Lower lobe of right lung (tissue), 2 donors: Measurements from ENCODE around the gene HOXB1. TPM values are rescaled to one million over a fixed set of nuclear protein-coding genes. Genes with fewer than 3 reads are reported as not detected.

Source experiments
- ATAC-seq, 2 donors: fragments of 200-7000 bp; cut with Tn5 transposase; one replicate each; pipeline ENCODE4 v1.9.1; 2020 to 2022; ENCODE audit warnings: mild to moderate bottlenecking in 2 of 2, moderate library complexity in 2 of 2
- DNase-seq: peaks from one replicate; pipeline ENCODE4 v3.0.0-alpha.2; 2020
- H3K27ac ChIP-seq: fragments of 200-600 bp; one replicate; pipeline ENCODE4 v1.8.0; 2022
- H3K27me3 ChIP-seq: fragments of 200-600 bp; one replicate; pipeline ENCODE4 v1.8.0; 2022; ENCODE audit warnings: low read depth
- H3K36me3 ChIP-seq: fragments of 200-600 bp; one replicate; pipeline ENCODE4 v1.8.0; 2022; ENCODE audit warnings: mild to moderate bottlenecking
- H3K4me1 ChIP-seq: fragments of 200-600 bp; one replicate; pipeline ENCODE4 v1.8.0; 2022
- H3K4me3 ChIP-seq: fragments of 200-600 bp; one replicate; pipeline ENCODE4 v1.8.0; 2022; ENCODE audit warnings: mild to moderate bottlenecking
- H3K9me3 ChIP-seq: fragments of 200-600 bp; one replicate; pipeline ENCODE4 v1.8.0; 2022
- intact Hi-C: fragments of 100-400 bp; cut with DNase I; formaldehyde crosslinking; loops from one replicate; pipeline ENCODE4 v1.11.0; 2022
- total RNA-seq: library from RNA; stranded (reverse); fragmentation: NEBNext Ultra II Directional; extraction: Animal tissue kit (Norgen Biotek cat#: 25700); gene quantifications from one replicate; pipeline ENCODE4 v1.2.1, GENCODE V29; 2021
- TF ChIP-seq, protein P1 (sequence below): fragments of 200-600 bp; IDR thresholded peaks from one replicate; pipeline ENCODE4 v1.8.0; 2022; ENCODE audit warnings: antibody characterized with exemption, mild to moderate bottlenecking
- donor health status: DM: no; HTN: yes; CAD: no; lungs with severe emphysema.

Gene HOXB1
- total RNA-seq, 1 donor from 2014 or later = not detected

DNA sequence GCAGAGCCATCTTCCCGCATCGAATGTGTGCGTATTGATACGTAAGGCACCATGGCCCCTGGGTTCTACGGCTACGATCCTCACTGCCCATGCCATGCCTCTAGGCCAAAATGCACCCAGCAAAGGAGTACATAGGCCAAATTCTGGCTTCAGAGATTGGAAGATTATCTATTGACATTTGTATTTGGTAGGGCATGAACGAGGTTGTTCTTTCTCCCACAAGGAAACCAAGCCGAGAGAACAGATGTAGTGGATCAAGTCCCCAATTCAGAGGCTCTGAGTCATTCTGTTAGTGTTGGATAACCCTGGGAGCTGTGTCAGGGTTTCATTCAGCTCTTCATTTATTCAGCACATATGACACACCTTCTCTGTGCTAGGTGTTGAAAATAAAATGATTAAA is 36.5 kb downstream of the HOXB1 start:
- TF ChIP-seq, protein P1, sequence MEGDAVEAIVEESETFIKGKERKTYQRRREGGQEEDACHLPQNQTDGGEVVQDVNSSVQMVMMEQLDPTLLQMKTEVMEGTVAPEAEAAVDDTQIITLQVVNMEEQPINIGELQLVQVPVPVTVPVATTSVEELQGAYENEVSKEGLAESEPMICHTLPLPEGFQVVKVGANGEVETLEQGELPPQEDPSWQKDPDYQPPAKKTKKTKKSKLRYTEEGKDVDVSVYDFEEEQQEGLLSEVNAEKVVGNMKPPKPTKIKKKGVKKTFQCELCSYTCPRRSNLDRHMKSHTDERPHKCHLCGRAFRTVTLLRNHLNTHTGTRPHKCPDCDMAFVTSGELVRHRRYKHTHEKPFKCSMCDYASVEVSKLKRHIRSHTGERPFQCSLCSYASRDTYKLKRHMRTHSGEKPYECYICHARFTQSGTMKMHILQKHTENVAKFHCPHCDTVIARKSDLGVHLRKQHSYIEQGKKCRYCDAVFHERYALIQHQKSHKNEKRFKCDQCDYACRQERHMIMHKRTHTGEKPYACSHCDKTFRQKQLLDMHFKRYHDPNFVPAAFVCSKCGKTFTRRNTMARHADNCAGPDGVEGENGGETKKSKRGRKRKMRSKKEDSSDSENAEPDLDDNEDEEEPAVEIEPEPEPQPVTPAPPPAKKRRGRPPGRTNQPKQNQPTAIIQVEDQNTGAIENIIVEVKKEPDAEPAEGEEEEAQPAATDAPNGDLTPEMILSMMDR = no peak
- no peak overlapping the region for H3K27ac ChIP-seq
- no peaks in the 10 kb centered on the region for H3K9me3 ChIP-seq
- peaks cover 23% of the 10 kb centered on the region for H3K4me1 ChIP-seq
- no peak for ATAC-seq
- peaks cover 12% of the 10 kb centered on the region for H3K27me3 ChIP-seq
- H3K36me3 ChIP-seq = no peaks in the 10 kb centered on the region
- no peak for DNase-seq
- no peak overlapping the region for H3K4me3 ChIP-seq
- intact Hi-C loops = no loop called here

DNA sequence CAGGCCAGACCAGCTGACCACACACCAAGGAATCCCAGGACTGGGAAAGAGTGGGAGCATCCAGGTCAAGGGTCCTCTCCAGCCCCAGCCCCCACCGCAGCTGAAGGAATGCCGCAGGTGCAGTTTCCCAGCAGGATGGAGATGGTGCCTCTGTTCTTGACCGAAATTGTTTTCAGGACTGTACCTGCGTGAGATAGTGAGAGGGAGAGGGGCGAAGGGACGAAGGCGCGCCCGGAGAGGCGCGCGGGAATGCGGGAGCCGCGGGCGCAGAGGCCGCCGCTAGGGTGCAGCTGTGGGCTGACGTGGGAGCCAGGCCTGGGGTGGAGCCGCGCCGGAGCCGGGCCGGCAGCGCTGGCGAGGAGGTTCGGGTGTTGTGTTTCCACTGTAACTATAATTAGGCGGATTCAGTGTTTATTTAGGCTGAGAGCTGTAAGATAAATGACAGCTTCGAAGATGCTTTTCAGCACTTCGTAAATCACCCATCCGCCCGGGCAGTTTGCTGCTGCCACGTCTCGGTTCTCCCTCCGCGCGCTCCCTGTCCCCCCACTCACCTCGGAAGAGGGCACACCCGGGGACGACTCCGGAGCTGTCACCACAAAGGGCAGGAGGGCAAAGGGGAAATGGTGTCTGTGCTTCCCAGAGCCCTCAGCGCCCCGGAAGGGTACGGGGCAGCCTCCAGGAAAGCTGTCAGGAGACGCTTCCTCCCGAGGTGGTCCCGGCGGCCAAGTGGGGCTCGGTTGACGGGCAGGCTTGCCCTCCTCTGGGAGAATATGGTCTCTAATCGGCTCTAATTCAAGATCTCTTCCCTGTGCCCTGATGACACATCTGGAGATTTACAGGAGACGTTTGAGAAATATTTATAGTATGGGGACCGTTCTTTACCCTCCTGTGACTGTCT is 38.2 kb downstream of the HOXB1 start:
- intact Hi-C loops = no loop called here
- peak; percentile 90 to 93 for ATAC-seq

GRCh38 chr17:48491527-48492273 is 39.1 kb downstream of the HOXB1 start:
- peaks cover 23% of the 10 kb centered on the region for H3K4me1 ChIP-seq
- H3K27me3 ChIP-seq = peaks cover 12% of the 10 kb centered on the region
- H3K27ac ChIP-seq = peak overlapping the region; percentile 36
- no peak overlapping the region for H3K4me3 ChIP-seq
- DNase-seq = no peak
- no peaks in the 10 kb centered on the region for H3K36me3 ChIP-seq
- peak in 1 of 2 donors; percentile 26 for ATAC-seq
- TF ChIP-seq, protein P1 = no peak
- intact Hi-C loops = no loop called here
- no peaks in the 10 kb centered on the region for H3K9me3 ChIP-seq

More for the DNA sequence above, 38.2 kb downstream of the HOXB1 start:
- DNase-seq = peak; percentile 72
- TF ChIP-seq, protein P1 = peak; percentile 91
- peak overlapping the region; percentile 36 for H3K27ac ChIP-seq
- no peaks in the 10 kb centered on the region for H3K36me3 ChIP-seq
- peak overlapping the region; percentile 48 for H3K4me3 ChIP-seq
- H3K27me3 ChIP-seq = peaks cover 12% of the 10 kb centered on the region
- no peaks in the 10 kb centered on the region for H3K9me3 ChIP-seq
- H3K4me1 ChIP-seq = peaks cover 23% of the 10 kb centered on the region

- no peaks in the 10 kb centered on the region for H3K9me3 ChIP-seq
- no peak for DNase-seq
- H3K27me3 ChIP-seq = peaks cover 12% of the 10 kb centered on the region
- H3K36me3 ChIP-seq = no peaks in the 10 kb centered on the region
- H3K4me1 ChIP-seq = peaks cover 23% of the 10 kb centered on the region
- TF ChIP-seq, protein P1 = no peak
- ATAC-seq = no peak
- H3K4me3 ChIP-seq = no peak overlapping the region
- intact Hi-C loops = no loop called here
- H3K27ac ChIP-seq = no peak overlapping the region
Observed at GRCh38 chr17:48490451-48490892, 40.3 kb downstream of the HOXB1 start.

GRCh38 chr17:48489781-48490180 is 41.0 kb downstream of the HOXB1 start:
- DNase-seq (no peak), ATAC-seq (no peak)
- Histone ChIP-seq H3K27me3 (peaks cover 12% of the 10 kb centered on the region), H3K27ac (no peak overlapping the region), H3K4me1 (peaks cover 23% of the 10 kb centered on the region), H3K9me3 (no peaks in the 10 kb centered on the region), H3K4me3 (no peak overlapping the region), H3K36me3 (no peaks in the 10 kb centered on the region)
- intact Hi-C loops = no loop called here
- TF ChIP-seq, protein P1 = no peak
